ENCODE data around the gene SLC9C1.

GRCh38 chr3:112230033-112230432, 64.0 kb downstream of the SLC9C1 start:
- no peak for TF ChIP-seq CTCF (conservative IDR thresholded peaks at IDR 0.05)
- no peak for TF ChIP-seq ZFX (IDR thresholded peaks at IDR 0.05)

Measured in C4-2B (cell line).